Breast epithelium (tissue), 3 donors: ENCODE measurements around the gene CASP3.

Source experiments
- POLR2A ChIP-seq: fragments of 450-650 bp; IDR thresholded peaks from one replicate; pipeline ENCODE4 v1.6.1; 2016; ENCODE audit warnings: antibody characterized with exemption, mild to moderate bottlenecking, moderate library complexity
- POLR2AphosphoS5 ChIP-seq, 3 donors: sonication (generic); formaldehyde crosslinking; IDR thresholded peaks; one replicate each; pipeline ENCODE4 v1.6.1; 2017; ENCODE audit warnings: antibody characterized with exemption in 3 of 3
- TF ChIP-seq, protein P1 (sequence below), 3 donors: fragments of 450-650 bp; IDR thresholded peaks; one replicate each; pipeline ENCODE4 v1.5.1; 2016 to 2017; ENCODE audit warnings: antibody characterized with exemption in 3 of 3, mild to moderate bottlenecking in 3 of 3, moderate library complexity in 3 of 3

DNA sequence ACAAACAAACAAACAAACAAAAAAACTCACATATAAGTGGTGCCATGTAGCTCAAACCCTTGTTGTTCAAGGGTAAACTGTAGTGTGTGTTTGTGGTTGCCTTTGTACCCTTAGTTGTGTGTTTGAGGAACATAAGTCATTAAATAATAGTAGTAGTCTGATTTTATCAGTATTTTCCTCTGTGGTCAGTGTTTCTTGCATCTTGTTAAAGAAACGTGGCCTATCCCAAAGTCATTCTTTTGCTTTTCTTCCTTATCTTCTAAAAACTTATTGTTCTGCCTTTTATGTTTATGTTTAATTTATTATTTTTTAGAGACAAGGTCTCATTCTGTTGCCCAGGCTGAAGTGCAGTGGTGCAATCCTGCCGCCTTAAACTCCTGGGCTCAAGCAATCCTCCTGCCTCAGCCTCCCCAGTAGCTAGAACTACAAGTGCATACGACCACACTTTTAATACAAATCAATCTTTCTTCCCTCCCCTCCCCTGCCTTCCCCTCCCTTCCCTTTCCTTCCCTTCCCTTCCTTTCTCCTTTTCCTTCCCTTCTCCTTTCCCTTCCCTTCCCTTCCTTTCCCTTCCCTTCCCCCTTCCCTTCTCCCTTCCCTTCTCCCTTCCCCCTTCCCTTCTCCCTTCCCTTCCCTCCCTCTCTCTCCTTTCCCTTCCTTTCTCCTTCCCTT, 26.7 kb upstream of the CASP3 start:
- TF ChIP-seq, protein P1, sequence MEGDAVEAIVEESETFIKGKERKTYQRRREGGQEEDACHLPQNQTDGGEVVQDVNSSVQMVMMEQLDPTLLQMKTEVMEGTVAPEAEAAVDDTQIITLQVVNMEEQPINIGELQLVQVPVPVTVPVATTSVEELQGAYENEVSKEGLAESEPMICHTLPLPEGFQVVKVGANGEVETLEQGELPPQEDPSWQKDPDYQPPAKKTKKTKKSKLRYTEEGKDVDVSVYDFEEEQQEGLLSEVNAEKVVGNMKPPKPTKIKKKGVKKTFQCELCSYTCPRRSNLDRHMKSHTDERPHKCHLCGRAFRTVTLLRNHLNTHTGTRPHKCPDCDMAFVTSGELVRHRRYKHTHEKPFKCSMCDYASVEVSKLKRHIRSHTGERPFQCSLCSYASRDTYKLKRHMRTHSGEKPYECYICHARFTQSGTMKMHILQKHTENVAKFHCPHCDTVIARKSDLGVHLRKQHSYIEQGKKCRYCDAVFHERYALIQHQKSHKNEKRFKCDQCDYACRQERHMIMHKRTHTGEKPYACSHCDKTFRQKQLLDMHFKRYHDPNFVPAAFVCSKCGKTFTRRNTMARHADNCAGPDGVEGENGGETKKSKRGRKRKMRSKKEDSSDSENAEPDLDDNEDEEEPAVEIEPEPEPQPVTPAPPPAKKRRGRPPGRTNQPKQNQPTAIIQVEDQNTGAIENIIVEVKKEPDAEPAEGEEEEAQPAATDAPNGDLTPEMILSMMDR (IDR thresholded peaks at IDR 0.05), result no peak
- TF ChIP-seq POLR2A (no peak), POLR2AphosphoS5 (IDR thresholded peaks at IDR 0.05) (no peak)
